B cell (primary cell): ENCODE data around the gene IRF2BP1. TPM values are rescaled to one million over a fixed set of nuclear protein-coding genes. Genes with fewer than 3 reads are reported as not detected.

ENCODE experiments used
- ATAC-seq: fragments of 200-7000 bp; cut with Tn5 transposase; one replicate; pipeline ENCODE4 v1.10.0; 2021; ENCODE audit warnings: low read depth, mild to moderate bottlenecking, moderate number of reproducible peaks, moderate library complexity
- CTCF ChIA-PET: fragments of 350-600 bp; sonication (Branson Sonifier 250); formaldehyde crosslinking; loops from one replicate; lab custom pipeline; 2021; ENCODE audit warnings: antibody characterized with exemption, inconsistent platforms; lab: Charles Lee
- POLR2A ChIA-PET: fragments of 350-600 bp; sonication (Branson Sonifier 250); formaldehyde crosslinking; loops from one replicate; lab custom pipeline; 2021; ENCODE audit warnings: antibody characterized with exemption; lab: Charles Lee
- DNase-seq: peaks from one replicate; pipeline ENCODE4 v3.0.0; 2013
- H2AFZ ChIP-seq: 2 replicates; pipeline ENCODE4 v1.6.1; 2012; ENCODE audit warnings: mild to moderate bottlenecking, low read depth, low read length; ENCODE audit not compliant: insufficient read depth, poor library complexity, severe bottlenecking
- H3K27ac ChIP-seq, 2 donors: 1 replicate in 1 of 2; 2 replicates in 1 of 2; pipeline ENCODE4 v1.5.1; 2012 to 2013; ENCODE audit warnings: low read length in 2 of 2, mild to moderate bottlenecking in 2 of 2, moderate library complexity in 1 of 2
- H3K27me3 ChIP-seq, 4 experiments: fragments of 200-600 bp in 1 of 4; sonication (generic) in 1 of 4; replicated peaks in 1 of 4; 1 replicate in 2 of 4; 2 replicates in 2 of 4; pipeline versions ENCODE4 v1.6.1 to v1.7.0; 2013 to 2016; ENCODE audit warnings: low read length in 3 of 4, mild to moderate bottlenecking in 2 of 4, mixed read lengths in 1 of 4, moderate library complexity in 1 of 4; ENCODE audit not compliant: insufficient read depth in 4 of 4, control insufficient read depth in 3 of 4; ENCODE audit errors: control extremely low read depth in 1 of 4
- H3K36me3 ChIP-seq, 2 experiments: replicated peaks in 1 of 2; 1 replicate in 1 of 2; 2 replicates in 1 of 2; pipeline versions ENCODE4 v1.6.1 to v1.7.1; 2013; ENCODE audit warnings: low read length in 1 of 2; ENCODE audit not compliant: insufficient read depth in 2 of 2, control insufficient read depth in 1 of 2; ENCODE audit errors: control extremely low read depth in 1 of 2, extremely low read depth in 1 of 2
- H3K4me1 ChIP-seq, 2 donors: fragments of 200-600 bp in 1 of 2; sonication (generic) in 1 of 2; 1 replicate in 1 of 2; 2 replicates in 1 of 2; pipeline versions ENCODE4 v1.5.1 to v1.6.1; 2013 to 2017; ENCODE audit warnings: low read length in 2 of 2; ENCODE audit not compliant: control insufficient read depth in 2 of 2, insufficient read depth in 2 of 2
- H3K4me2 ChIP-seq: replicated peaks from 2 replicates; pipeline ENCODE3; 2012; ENCODE audit warnings: mild to moderate bottlenecking, low read depth, low read length; ENCODE audit not compliant: poor library complexity, severe bottlenecking
- H3K4me3 ChIP-seq, 5 experiments: fragments of 200-600 bp in 1 of 5; sonication (generic) in 1 of 5; 1 replicate in 3 of 5; 2 replicates in 2 of 5; pipeline versions ENCODE4 v1.5.1 to v1.7.0; 2011 to 2016; ENCODE audit warnings: low read length in 4 of 5, mild to moderate bottlenecking in 4 of 5, low read depth in 2 of 5, control low read depth in 1 of 5, moderate library complexity in 1 of 5; ENCODE audit not compliant: insufficient read depth in 1 of 5; ENCODE audit errors: control extremely low read depth in 1 of 5, extremely low read depth in 1 of 5
- H3K79me2 ChIP-seq: fragments of 200-600 bp; sonication (generic); one replicate; pipeline ENCODE4 v1.6.0; 2016; ENCODE audit warnings: low read length; ENCODE audit not compliant: control insufficient read depth, insufficient read depth
- H3K9ac ChIP-seq: fragments of 200-600 bp; sonication (generic); 2 replicates; pipeline ENCODE4 v1.6.1; 2017; ENCODE audit warnings: mild to moderate bottlenecking, low read length, moderate library complexity
- H3K9me3 ChIP-seq, 3 donors: one replicate each; pipeline versions ENCODE4 v1.6.1 to v1.7.1; 2013; ENCODE audit warnings: low read length in 2 of 3; ENCODE audit not compliant: control insufficient read depth in 2 of 3, insufficient read depth in 1 of 3; ENCODE audit errors: control extremely low read depth in 1 of 3
- H4K20me1 ChIP-seq: 2 replicates; pipeline ENCODE4 v1.6.0; 2012; ENCODE audit warnings: mild to moderate bottlenecking, low read length; ENCODE audit not compliant: insufficient read depth, control insufficient read depth, poor library complexity, severe bottlenecking
- H3K27ac Mint-ChIP-seq: one replicate; pipeline ENCODE4 v1.8.0; 2021; ENCODE audit warnings: mixed read lengths
- H3K27me3 Mint-ChIP-seq: one replicate; pipeline ENCODE4 v1.8.0; 2021; ENCODE audit warnings: mixed read lengths
- H3K4me1 Mint-ChIP-seq: one replicate; pipeline ENCODE4 v1.8.0; 2021; ENCODE audit warnings: mixed read lengths
- H3K4me3 Mint-ChIP-seq: one replicate; pipeline ENCODE4 v1.8.0; 2021; ENCODE audit warnings: mixed read lengths
- H3K9me3 Mint-ChIP-seq: one replicate; pipeline ENCODE4 v1.8.0; 2022; ENCODE audit warnings: mixed read lengths; ENCODE audit not compliant: insufficient read depth
- CTCF ChIP-seq: fragments of 200-600 bp; IDR thresholded peaks from one replicate; pipeline ENCODE4 v1.8.0; 2022; ENCODE audit warnings: antibody characterized with exemption, mild to moderate bottlenecking
- EZH2 ChIP-seq: IDR thresholded peaks from 2 replicates; pipeline ENCODE4 v1.6.1; 2012; ENCODE audit warnings: borderline replicate concordance, low read depth, mild to moderate bottlenecking, moderate library complexity, low read length; ENCODE audit not compliant: insufficient read depth, poor library complexity, severe bottlenecking
- whole genome bisulfite sequencing: methylation state at CpG from one replicate; pipeline ENCODE4 v1.1.5; 2013; ENCODE audit warnings: missing lambda C conversion rate; ENCODE audit not compliant: insufficient coverage; 5-methylcytosine and 5-hydroxymethylcytosine counted together
- intact Hi-C: fragments of 100-400 bp; cut with micrococcal nuclease; formaldehyde crosslinking; loops from one replicate; pipeline ENCODE4 v1.10.0; 2022
- polyA plus RNA-seq: library from polyadenylated mRNA; depleted of rRNA; stranded (reverse); fragments of >200 nt; gene quantifications from 2 replicates; pipeline ENCODE4 v1.2.3, GENCODE V29; 2012
- total RNA-seq, 2 donors: library from RNA; stranded (reverse); fragments of 120-200 nt in 1 of 2; gene quantifications; 1 replicate in 1 of 2; 2 replicates in 1 of 2; pipeline versions ENCODE4 v1.2.3 to v1.2.4, GENCODE V29; 2013 to 2022

Gene IRF2BP1
- total and polyA plus RNA-seq, 2 donors (not counting 1 experiment from before 2014, with no cell fraction given), result 14.9 to 33.9 TPM

GRCh38 chr19:45924891-45925447 lies 39.0 kb upstream of the IRF2BP1 start:
- peaks cover 8% of the 10 kb centered on the region for H3K4me1 Mint-ChIP-seq
- DNase-seq (no peak), ATAC-seq (no peak)
- H3K9ac ChIP-seq, result no peak overlapping the region
- H3K27ac Mint-ChIP-seq, result no peak overlapping the region
- TF ChIP-seq EZH2, result no peak
- no peak for TF ChIP-seq CTCF
- no peaks in the 10 kb centered on the region for H3K27me3 ChIP-seq
- H3K27ac ChIP-seq, result no peak overlapping the region
- H4K20me1 ChIP-seq, result no peaks in the 10 kb centered on the region
- ChIA-PET CTCF (no interaction called here), POLR2A (no interaction called here)
- H3K9me3 Mint-ChIP-seq, result no peaks in the 10 kb centered on the region
- peaks cover 3% of the 10 kb centered on the region for H3K27me3 Mint-ChIP-seq
- intact Hi-C loops, result no loop called here
- H3K79me2 ChIP-seq, result no peaks in the 10 kb centered on the region
- no peaks in the 10 kb centered on the region for H3K9me3 ChIP-seq
- H2AFZ ChIP-seq, result no peak overlapping the region
- WGBS, result 86% methylated on average over 3 of the region's 6 CpGs
- H3K4me1 ChIP-seq, result peaks cover 7 to 8% of the 10 kb centered on the region in 2 donors
- no peak overlapping the region for H3K4me3 Mint-ChIP-seq
- H3K4me2 ChIP-seq, result no peak overlapping the region
- H3K36me3 ChIP-seq, result no peaks in the 10 kb centered on the region
- no peak overlapping the region for H3K4me3 ChIP-seq

- Histone ChIP-seq H3K9me3 (no peaks in the 10 kb centered on the region), H3K4me3 (no peak overlapping the region), H2AFZ (no peak overlapping the region), H3K27me3 (no peaks in the 10 kb centered on the region), H3K36me3 (no peaks in the 10 kb centered on the region), H3K4me2 (no peak overlapping the region), H4K20me1 (no peaks in the 10 kb centered on the region), H3K9ac (no peak overlapping the region), H3K79me2 (no peaks in the 10 kb centered on the region), H3K4me1 (no peaks in the 10 kb centered on the region), H3K27ac (no peak overlapping the region)
- Mint-ChIP-seq H3K27ac (no peak overlapping the region), H3K27me3 (peaks cover 5% of the 10 kb centered on the region), H3K4me1 (no peaks in the 10 kb centered on the region), H3K4me3 (no peak overlapping the region), H3K9me3 (no peaks in the 10 kb centered on the region)
- TF ChIP-seq CTCF (no peak), EZH2 (no peak)
- ATAC-seq (no peak), DNase-seq (no peak)
- 81% methylated on average over 6 of the region's 9 CpGs for WGBS
- intact Hi-C loops, result no loop called here
- POLR2A ChIA-PET, result no interaction called here
- CTCF ChIA-PET, result no interaction called here
Measured at GRCh38 chr19:45922281-45922680, 36.3 kb upstream of the IRF2BP1 start.
